Measurements from ENCODE around the gene CEP170.

The CEP170 gene

DNA sequence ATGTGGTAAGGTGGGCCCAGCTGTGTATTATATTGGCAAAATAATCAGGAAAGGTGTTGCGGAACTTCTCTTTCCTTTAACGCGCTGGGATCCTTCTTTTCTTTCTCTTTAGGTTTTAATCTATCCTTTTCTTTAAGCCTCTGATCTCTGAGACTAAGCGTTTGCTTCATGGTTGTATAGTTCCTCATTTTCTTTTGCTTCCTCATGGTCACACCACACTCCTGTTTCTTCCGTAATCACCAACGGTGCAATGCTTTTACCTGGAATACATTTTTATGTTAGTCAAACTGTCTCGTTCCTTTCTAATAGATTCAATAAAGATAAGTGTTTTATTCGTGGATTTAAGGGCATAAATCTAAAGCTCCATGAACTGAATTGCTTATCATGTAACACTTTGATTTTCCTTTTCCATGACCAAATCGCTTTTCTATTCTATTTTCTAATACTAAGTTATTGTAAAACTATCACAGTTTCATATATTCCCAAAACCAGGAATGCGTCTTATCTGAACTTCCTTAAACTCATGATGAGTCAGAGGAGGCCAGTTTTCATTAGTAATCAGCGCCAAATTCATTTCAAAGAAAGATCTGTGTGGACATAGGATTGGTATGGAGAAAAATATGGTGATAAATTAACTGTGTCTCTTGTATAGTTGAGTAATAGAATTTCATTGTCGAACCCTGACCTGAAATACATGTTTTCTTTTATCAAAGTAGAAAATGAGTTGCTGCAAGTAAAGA lies 13.0 kb upstream of the CEP170 start:
- H3K27ac ChIP-seq, result no peak overlapping the region
- no peak for TF ChIP-seq ZFX (IDR thresholded peaks at IDR 0.05; ENCODE audit: borderline replicate concordance)
- TF ChIP-seq, protein P1, sequence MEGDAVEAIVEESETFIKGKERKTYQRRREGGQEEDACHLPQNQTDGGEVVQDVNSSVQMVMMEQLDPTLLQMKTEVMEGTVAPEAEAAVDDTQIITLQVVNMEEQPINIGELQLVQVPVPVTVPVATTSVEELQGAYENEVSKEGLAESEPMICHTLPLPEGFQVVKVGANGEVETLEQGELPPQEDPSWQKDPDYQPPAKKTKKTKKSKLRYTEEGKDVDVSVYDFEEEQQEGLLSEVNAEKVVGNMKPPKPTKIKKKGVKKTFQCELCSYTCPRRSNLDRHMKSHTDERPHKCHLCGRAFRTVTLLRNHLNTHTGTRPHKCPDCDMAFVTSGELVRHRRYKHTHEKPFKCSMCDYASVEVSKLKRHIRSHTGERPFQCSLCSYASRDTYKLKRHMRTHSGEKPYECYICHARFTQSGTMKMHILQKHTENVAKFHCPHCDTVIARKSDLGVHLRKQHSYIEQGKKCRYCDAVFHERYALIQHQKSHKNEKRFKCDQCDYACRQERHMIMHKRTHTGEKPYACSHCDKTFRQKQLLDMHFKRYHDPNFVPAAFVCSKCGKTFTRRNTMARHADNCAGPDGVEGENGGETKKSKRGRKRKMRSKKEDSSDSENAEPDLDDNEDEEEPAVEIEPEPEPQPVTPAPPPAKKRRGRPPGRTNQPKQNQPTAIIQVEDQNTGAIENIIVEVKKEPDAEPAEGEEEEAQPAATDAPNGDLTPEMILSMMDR (IDR thresholded peaks at IDR 0.05), result no peak

DNA sequence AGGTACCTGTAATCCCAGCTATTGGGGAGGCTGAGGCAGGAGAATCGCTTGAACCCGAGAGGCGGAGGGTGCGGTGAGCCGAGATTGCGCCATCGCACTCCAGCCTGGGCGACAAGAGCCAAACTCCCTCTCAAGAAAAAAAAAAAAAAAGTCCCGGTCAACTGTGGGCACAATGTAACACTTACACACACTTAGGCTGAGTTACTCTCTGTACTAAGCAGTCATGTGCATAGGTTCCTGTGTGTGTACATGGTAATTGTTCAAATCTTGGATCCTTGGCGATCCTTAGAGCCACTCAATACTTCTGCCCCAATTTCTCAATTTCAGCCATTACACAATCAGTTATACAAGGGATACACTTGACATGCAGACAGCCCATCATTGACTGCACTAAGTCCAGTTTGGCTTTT lies 12.4 kb upstream of the CEP170 start:
- no peak overlapping the region for H3K27ac ChIP-seq
- no peak for TF ChIP-seq ZFX (IDR thresholded peaks at IDR 0.05; ENCODE audit: borderline replicate concordance)
- TF ChIP-seq, protein P1 (IDR thresholded peaks at IDR 0.05), result no peak

DNA sequence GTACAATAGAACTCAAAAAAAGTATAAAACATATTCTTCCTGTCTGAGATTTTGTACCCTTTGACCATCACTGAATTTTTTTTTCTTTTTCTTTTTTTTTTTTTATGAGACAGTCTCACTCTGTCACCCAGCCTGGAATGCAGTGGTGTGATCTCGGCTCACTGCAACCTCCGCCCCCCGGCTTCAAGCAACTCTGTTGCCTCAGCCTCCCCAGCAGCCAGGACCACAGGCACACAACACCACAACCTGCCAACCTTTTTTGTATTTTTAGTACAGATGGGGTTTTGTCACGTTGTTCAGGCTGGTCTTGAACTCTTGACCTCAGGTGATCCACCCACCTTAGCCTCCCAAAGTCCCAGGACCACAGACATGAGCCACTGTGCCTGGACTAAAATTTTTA lies 11.2 kb upstream of the CEP170 start:
- TF ChIP-seq, protein P1 (IDR thresholded peaks at IDR 0.05), result no peak
- no peak for TF ChIP-seq ZFX (IDR thresholded peaks at IDR 0.05; ENCODE audit: borderline replicate concordance)
- H3K27ac ChIP-seq, result no peak overlapping the region

DNA sequence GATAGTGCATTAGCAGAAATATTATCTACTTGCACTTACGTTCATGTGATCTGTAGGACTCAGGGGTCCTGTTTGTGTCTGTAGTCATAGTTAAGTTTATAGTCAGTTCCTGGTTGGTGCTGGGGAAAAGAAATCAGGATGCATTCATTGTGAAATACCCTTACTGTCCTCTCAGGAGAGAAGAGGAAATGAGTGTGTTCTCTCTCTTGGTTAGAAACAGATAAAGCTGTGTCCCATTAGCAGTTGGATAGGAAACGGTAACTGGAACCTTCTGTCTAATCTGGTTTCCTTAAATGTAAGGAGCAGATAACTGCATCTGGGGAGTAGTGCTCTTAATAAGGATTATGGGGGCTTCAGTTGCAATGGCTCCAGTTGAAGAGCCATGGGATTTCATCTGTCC lies 9.6 kb upstream of the CEP170 start:
- TF ChIP-seq, protein P1 (IDR thresholded peaks at IDR 0.05), result no peak
- no peak overlapping the region for H3K27ac ChIP-seq

DNA sequence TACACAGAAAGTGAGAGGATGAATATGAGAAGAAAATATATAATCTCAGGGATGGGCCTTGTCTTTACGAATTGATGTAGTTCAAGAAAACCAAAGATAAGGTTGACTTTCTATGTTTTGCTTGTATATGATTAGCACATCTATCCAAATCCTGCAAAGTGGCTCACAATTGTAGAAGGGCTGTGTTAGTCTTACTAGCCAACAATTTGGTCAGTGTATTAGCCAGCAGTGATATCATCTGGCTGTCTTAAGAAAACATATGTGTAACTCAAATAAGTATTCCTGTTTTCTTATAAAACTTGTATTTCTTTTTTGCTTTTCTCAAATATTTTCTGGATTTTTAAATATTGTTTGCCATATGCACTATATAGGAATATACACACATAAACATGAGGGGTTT lies 6.3 kb upstream of the CEP170 start:
- H3K27ac ChIP-seq, result no peak overlapping the region
- TF ChIP-seq, protein P1 (IDR thresholded peaks at IDR 0.05), result no peak
- TF ChIP-seq ZFX (IDR thresholded peaks at IDR 0.05; ENCODE audit: borderline replicate concordance), result no peak

DNA sequence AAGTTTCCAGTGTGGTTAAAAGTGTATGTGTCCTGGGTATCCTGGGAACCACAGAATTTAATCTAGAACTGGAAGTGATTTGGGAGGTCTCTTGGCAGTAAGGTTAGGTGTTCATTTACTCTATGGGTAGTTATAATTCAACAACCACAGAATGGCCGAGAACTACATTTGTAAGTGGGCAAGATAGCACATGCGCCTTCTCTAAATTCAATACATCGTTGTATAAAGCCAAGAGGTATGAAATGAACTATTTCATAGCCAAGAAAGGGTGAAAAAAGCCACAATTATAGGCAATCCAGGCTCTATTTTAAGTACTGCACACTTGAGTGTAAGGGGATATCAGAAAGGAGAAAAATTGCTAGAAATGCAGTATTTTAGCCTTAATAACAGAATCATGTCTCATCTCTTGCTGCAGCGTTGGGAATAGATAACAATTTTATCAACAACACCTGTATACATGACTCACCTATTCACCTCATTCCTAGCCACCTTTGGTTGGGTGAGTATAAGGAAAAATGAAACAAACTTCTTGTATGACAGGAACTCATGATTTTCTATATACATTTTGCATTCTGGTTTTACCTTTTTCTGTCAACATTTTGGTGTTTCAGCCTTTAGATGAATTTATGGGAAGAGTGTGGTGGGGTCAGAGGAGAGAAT lies 5.3 kb upstream of the CEP170 start:
- no peak overlapping the region for H3K27ac ChIP-seq
- TF ChIP-seq, protein P1 (IDR thresholded peaks at IDR 0.05), result no peak
- no peak for TF ChIP-seq ZFX (IDR thresholded peaks at IDR 0.05; ENCODE audit: borderline replicate concordance)

DNA sequence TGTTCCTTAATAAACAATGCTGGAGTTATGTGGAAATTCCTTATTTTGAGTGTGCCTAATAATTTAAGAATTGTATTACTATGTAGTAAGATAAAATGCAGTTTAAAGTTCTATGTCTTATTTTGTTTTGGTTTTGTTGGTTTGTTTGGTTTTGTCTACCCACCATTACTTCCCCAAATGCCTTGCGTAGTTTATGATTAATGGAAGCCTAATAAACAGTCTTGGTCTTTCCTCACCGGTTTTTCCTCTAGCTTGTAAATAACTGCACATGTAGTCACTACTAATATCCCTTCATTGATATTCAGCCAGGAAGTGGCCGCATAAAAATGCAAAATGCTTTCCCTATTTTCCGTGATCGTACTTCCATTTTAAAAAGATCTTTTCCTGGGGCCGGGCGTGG lies 3.6 kb upstream of the CEP170 start:
- H3K27ac ChIP-seq, result no peak overlapping the region
- TF ChIP-seq, protein P1 (IDR thresholded peaks at IDR 0.05), result no peak
- TF ChIP-seq ZFX (IDR thresholded peaks at IDR 0.05; ENCODE audit: borderline replicate concordance), result no peak
